Lung (tissue), 12 donors: ENCODE measurements around the gene LTV1. TPM values are rescaled to one million over a fixed set of nuclear protein-coding genes. Genes with fewer than 3 reads are reported as not detected.

Experiments
- ATAC-seq: fragments of 200-7000 bp; cut with Tn5 transposase; one replicate; pipeline ENCODE4 v1.9.1; 2020; ENCODE audit warnings: moderate number of reproducible peaks; ENCODE audit not compliant: insufficient read depth, low FRiP score
- DNase-seq, 3 donors: peaks; one replicate each; pipeline ENCODE4 v3.0.0-alpha.2; 2013 to 2017
- H3K27ac ChIP-seq, 2 donors: one replicate each; pipeline ENCODE4 v1.5.1; 2013; ENCODE audit warnings: mild to moderate bottlenecking in 2 of 2, moderate library complexity in 2 of 2, control low read depth in 1 of 2, inconsistent platforms in 1 of 2, low read depth in 1 of 2, low read length in 1 of 2
- H3K27me3 ChIP-seq, 3 donors: one replicate each; pipeline ENCODE4 v1.5.1; 2013; ENCODE audit warnings: low read length in 2 of 3; ENCODE audit not compliant: control insufficient read depth in 3 of 3, insufficient read depth in 3 of 3
- H3K36me3 ChIP-seq, 4 donors: one replicate each; pipeline ENCODE4 v1.5.1; 2013; ENCODE audit warnings: low read length in 4 of 4, mild to moderate bottlenecking in 1 of 4, moderate library complexity in 1 of 4; ENCODE audit not compliant: control insufficient read depth in 4 of 4, insufficient read depth in 4 of 4
- H3K4me1 ChIP-seq, 5 donors: one replicate each; pipeline ENCODE4 v1.5.1; 2013; ENCODE audit warnings: low read length in 5 of 5, mild to moderate bottlenecking in 2 of 5, moderate library complexity in 1 of 5; ENCODE audit not compliant: control insufficient read depth in 5 of 5, insufficient read depth in 5 of 5
- H3K4me3 ChIP-seq: one replicate; pipeline ENCODE4 v1.5.1; 2013; ENCODE audit warnings: mild to moderate bottlenecking, control low read depth, moderate library complexity
- H3K9ac ChIP-seq, 2 donors: one replicate each; pipeline ENCODE4 v1.5.1; 2013; ENCODE audit warnings: low read length in 2 of 2, control low read depth in 1 of 2; ENCODE audit not compliant: insufficient read depth in 1 of 2
- H3K9me3 ChIP-seq, 4 donors: one replicate each; pipeline ENCODE4 v1.5.1; 2013; ENCODE audit warnings: low read length in 3 of 4, mild to moderate bottlenecking in 1 of 4, moderate library complexity in 1 of 4; ENCODE audit not compliant: control insufficient read depth in 4 of 4, insufficient read depth in 3 of 4
- WGBS, 2 donors: extraction: QIAGEN DNeasy Blood & Tissue Kit; methylation state at CpG; one replicate each; pipeline ENCODE4 v1.1.7; 2013; 5-methylcytosine and 5-hydroxymethylcytosine counted together
- polyA plus RNA-seq, 2 donors: library from polyadenylated mRNA; stranded (reverse); fragments of 200-250 nt; gene quantifications; one replicate each; pipeline ENCODE4 v1.2.1, GENCODE V29; 2013
- total RNA-seq, 2 donors: library from RNA; depleted of rRNA in 1 of 2; stranded (reverse); fragments of >200 nt in 1 of 2; gene quantifications; one replicate each; pipeline ENCODE4 v1.2.1, GENCODE V29; 2014 to 2021
- TF ChIP-seq, protein P1 (sequence below): IDR thresholded peaks from 2 replicates; pipeline ENCODE4 v1.5.1; 2012; ENCODE audit warnings: mild to moderate bottlenecking; ENCODE audit errors: control extremely low read depth, extremely low read depth
- donor health status: control.
- donor health status: control.
- donor health status: Bipolar disorder and iron deficiency.
- donor health status: healthy.
- donor health status: DM: yes; HTN: yes; CAD: no.

Gene LTV1
- total and polyA plus RNA-seq, 4 donors: 15.6 to 31.9 (median 26.4) TPM

GRCh38 chr6:143828572-143828971, 14.6 kb upstream of the LTV1 start:
- no peak overlapping the region for H3K9ac ChIP-seq
- no peaks in the 10 kb centered on the region for H3K9me3 ChIP-seq
- no peaks in the 10 kb centered on the region for H3K27me3 ChIP-seq
- ATAC-seq (no peak), DNase-seq (peak; percentile 55 to 76 (median 57))
- TF ChIP-seq, protein P1, sequence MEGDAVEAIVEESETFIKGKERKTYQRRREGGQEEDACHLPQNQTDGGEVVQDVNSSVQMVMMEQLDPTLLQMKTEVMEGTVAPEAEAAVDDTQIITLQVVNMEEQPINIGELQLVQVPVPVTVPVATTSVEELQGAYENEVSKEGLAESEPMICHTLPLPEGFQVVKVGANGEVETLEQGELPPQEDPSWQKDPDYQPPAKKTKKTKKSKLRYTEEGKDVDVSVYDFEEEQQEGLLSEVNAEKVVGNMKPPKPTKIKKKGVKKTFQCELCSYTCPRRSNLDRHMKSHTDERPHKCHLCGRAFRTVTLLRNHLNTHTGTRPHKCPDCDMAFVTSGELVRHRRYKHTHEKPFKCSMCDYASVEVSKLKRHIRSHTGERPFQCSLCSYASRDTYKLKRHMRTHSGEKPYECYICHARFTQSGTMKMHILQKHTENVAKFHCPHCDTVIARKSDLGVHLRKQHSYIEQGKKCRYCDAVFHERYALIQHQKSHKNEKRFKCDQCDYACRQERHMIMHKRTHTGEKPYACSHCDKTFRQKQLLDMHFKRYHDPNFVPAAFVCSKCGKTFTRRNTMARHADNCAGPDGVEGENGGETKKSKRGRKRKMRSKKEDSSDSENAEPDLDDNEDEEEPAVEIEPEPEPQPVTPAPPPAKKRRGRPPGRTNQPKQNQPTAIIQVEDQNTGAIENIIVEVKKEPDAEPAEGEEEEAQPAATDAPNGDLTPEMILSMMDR: no peak
- H3K4me1 ChIP-seq: peaks cover 0 to 13% (median 0%) of the 10 kb centered on the region in 5 donors
- no peak overlapping the region for H3K4me3 ChIP-seq
- H3K27ac ChIP-seq: no peak overlapping the region
- H3K36me3 ChIP-seq: peaks cover 0 to 6% (median 4%) of the 10 kb centered on the region in 4 donors

DNA sequence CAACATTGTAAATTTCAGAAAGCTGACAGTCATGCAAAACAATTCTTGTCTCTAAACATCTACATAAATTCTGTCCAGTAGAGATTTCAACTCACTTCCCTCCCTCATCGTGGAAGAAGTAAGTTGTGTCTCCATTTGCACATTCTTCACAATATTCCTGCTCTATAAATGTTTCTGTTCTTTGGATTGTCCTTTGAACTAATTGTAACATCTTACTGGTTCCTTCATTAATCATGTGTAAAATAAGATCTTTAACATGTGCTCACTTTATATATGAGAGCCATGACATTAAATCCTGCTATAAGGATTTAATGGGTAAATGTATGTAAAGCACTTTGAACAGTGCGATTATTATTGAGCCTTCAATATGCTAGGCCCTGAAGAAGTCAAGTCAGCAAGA, 7.0 kb upstream of the LTV1 start:
- TF ChIP-seq, protein P1: no peak
- Histone ChIP-seq H3K9me3 (no peaks in the 10 kb centered on the region), H3K4me3 (no peak overlapping the region), H3K27me3 (no peaks in the 10 kb centered on the region), H3K9ac (no peak overlapping the region), H3K36me3 (no peaks in the 10 kb centered on the region), H3K27ac (no peak overlapping the region), H3K4me1 (no peaks in the 10 kb centered on the region)
- 93 to 97% methylated on average over 2 of the region's 2 CpGs for whole genome bisulfite sequencing, 2 donors
- DNase-seq: no peak
- no peak for ATAC-seq

DNA sequence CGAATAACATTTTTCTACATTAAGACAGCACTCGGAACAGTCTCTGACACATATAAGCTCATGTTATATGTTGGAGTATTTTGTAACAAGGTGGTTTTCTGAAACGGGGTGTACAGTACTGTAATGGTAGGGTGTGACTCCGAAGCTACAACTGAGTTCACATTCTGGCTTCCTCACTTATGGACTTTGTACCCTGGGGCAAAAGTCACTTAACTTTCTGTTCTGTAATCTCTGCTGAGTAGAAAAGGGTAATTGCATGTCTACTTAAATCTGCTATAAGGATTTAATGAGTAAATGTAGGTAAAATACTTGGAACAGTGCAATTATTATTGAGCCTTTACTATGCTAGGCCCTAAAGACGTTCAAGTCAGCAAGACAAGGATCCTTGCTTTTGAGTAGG, 4.7 kb upstream of the LTV1 start:
- Histone ChIP-seq H3K9me3 (peaks cover 0 to 1% (median 0%) of the 10 kb centered on the region in 4 donors), H3K27ac (no peak overlapping the region), H3K4me1 (peaks cover 0 to 1% (median 0%) of the 10 kb centered on the region in 5 donors), H3K9ac (no peak overlapping the region), H3K4me3 (no peak overlapping the region), H3K36me3 (no peaks in the 10 kb centered on the region), H3K27me3 (no peaks in the 10 kb centered on the region)
- 82 to 84% methylated on average over 5 of the region's 5 CpGs for WGBS, 2 donors
- TF ChIP-seq, protein P1: no peak
- no peak for DNase-seq
- no peak for ATAC-seq

GRCh38 chr6:143839196-143839595, 3.9 kb upstream of the LTV1 start:
- 85 to 89% methylated on average over 4 of the region's 4 CpGs for WGBS, 2 donors
- H3K27ac ChIP-seq: no peak overlapping the region
- TF ChIP-seq, protein P1: no peak
- H3K36me3 ChIP-seq: no peaks in the 10 kb centered on the region
- DNase-seq (no peak), ATAC-seq (no peak)
- no peaks in the 10 kb centered on the region for H3K27me3 ChIP-seq
- no peak overlapping the region for H3K4me3 ChIP-seq
- H3K9me3 ChIP-seq: peaks cover 0 to 1% (median 0%) of the 10 kb centered on the region in 4 donors
- H3K9ac ChIP-seq: no peak overlapping the region
- peaks cover 0 to 5% (median 0%) of the 10 kb centered on the region in 5 donors for H3K4me1 ChIP-seq
